CD8-positive, alpha-beta memory T cell (primary cell): ENCODE measurements around the gene CACNG4. TPM values are rescaled to one million over a fixed set of nuclear protein-coding genes. Genes with fewer than 3 reads are reported as not detected.

ENCODE experiments used
- CTCF ChIA-PET: fragments of 350-600 bp; sonication (Branson Sonifier 250); formaldehyde crosslinking; loops from one replicate; lab custom pipeline; 2021; ENCODE audit warnings: antibody characterized with exemption; lab: Charles Lee
- POLR2A ChIA-PET: fragments of 350-600 bp; sonication (Branson Sonifier 250); formaldehyde crosslinking; loops from one replicate; lab custom pipeline; 2021; ENCODE audit warnings: antibody characterized with exemption; lab: Charles Lee
- DNase-seq, 5 donors: peaks; one replicate each; pipeline versions ENCODE4 v3.0.0 to v3.0.0-alpha.2; 2020 to 2022; ENCODE audit warnings: mixed read lengths in 1 of 5
- H3K27ac ChIP-seq: one replicate; pipeline ENCODE4 v1.7.0; 2013; ENCODE audit warnings: low read depth, mild to moderate bottlenecking, low read length, moderate library complexity
- H3K27me3 ChIP-seq: 2 replicates; pipeline ENCODE4 v1.7.0; 2013; ENCODE audit warnings: low read length, mild to moderate bottlenecking; ENCODE audit not compliant: insufficient read depth, poor library complexity, severe bottlenecking
- H3K36me3 ChIP-seq: 2 replicates; pipeline ENCODE4 v1.7.0; 2013; ENCODE audit warnings: mild to moderate bottlenecking, low read length, moderate library complexity; ENCODE audit not compliant: insufficient read depth
- H3K4me1 ChIP-seq: 2 replicates; pipeline ENCODE4 v1.7.0; 2013; ENCODE audit warnings: mild to moderate bottlenecking, low read length, moderate library complexity; ENCODE audit not compliant: insufficient read depth
- H3K4me3 ChIP-seq: 2 replicates; pipeline ENCODE4 v1.7.0; 2013; ENCODE audit warnings: mild to moderate bottlenecking, low read length
- H3K9me3 ChIP-seq: 2 replicates; pipeline ENCODE4 v1.7.0; 2013; ENCODE audit warnings: mild to moderate bottlenecking, low read length
- H3K27ac Mint-ChIP-seq, 8 donors: one replicate each; pipeline ENCODE4 v1.8.0; 2020 to 2021; ENCODE audit warnings: mixed read lengths in 8 of 8, mild to moderate bottlenecking in 6 of 8, inconsistent platforms in 3 of 8, moderate library complexity in 3 of 8
- H3K27me3 Mint-ChIP-seq, 2 donors: one replicate each; pipeline ENCODE4 v1.8.0; 2020 to 2021; ENCODE audit warnings: mixed read lengths in 2 of 2, mild to moderate bottlenecking in 1 of 2, moderate library complexity in 1 of 2
- H3K36me3 Mint-ChIP-seq, 3 donors: one replicate each; pipeline ENCODE4 v1.8.0; 2020 to 2021; ENCODE audit warnings: mixed read lengths in 3 of 3, inconsistent platforms in 1 of 3, mild to moderate bottlenecking in 1 of 3
- H3K4me1 Mint-ChIP-seq, 3 donors: one replicate each; pipeline ENCODE4 v1.8.0; 2020 to 2021; ENCODE audit warnings: mixed read lengths in 3 of 3, inconsistent platforms in 1 of 3, mild to moderate bottlenecking in 1 of 3
- H3K4me3 Mint-ChIP-seq, 7 donors: one replicate each; pipeline ENCODE4 v1.8.0; 2020 to 2021; ENCODE audit warnings: mixed read lengths in 7 of 7, mild to moderate bottlenecking in 6 of 7, moderate library complexity in 4 of 7, inconsistent platforms in 2 of 7
- H3K9me3 Mint-ChIP-seq, 5 donors: one replicate each; pipeline ENCODE4 v1.8.0; 2020 to 2022; ENCODE audit warnings: mixed read lengths in 5 of 5, mild to moderate bottlenecking in 3 of 5, moderate library complexity in 2 of 5, inconsistent platforms in 1 of 5
- polyA plus RNA-seq: library from polyadenylated mRNA; unstranded; fragments of 300-500 nt; fragmentation: Illumina TruSeq; gene quantifications from one replicate; pipeline ENCODE4 v1.2.3, GENCODE V29; 2021
- total RNA-seq, 2 experiments: library from RNA; stranded (reverse); gene quantifications; one replicate each; pipeline ENCODE4 v1.2.3, GENCODE V29; 2021

The CACNG4 gene
- not detected for total RNA-seq
- polyA plus RNA-seq: not detected

DNA sequence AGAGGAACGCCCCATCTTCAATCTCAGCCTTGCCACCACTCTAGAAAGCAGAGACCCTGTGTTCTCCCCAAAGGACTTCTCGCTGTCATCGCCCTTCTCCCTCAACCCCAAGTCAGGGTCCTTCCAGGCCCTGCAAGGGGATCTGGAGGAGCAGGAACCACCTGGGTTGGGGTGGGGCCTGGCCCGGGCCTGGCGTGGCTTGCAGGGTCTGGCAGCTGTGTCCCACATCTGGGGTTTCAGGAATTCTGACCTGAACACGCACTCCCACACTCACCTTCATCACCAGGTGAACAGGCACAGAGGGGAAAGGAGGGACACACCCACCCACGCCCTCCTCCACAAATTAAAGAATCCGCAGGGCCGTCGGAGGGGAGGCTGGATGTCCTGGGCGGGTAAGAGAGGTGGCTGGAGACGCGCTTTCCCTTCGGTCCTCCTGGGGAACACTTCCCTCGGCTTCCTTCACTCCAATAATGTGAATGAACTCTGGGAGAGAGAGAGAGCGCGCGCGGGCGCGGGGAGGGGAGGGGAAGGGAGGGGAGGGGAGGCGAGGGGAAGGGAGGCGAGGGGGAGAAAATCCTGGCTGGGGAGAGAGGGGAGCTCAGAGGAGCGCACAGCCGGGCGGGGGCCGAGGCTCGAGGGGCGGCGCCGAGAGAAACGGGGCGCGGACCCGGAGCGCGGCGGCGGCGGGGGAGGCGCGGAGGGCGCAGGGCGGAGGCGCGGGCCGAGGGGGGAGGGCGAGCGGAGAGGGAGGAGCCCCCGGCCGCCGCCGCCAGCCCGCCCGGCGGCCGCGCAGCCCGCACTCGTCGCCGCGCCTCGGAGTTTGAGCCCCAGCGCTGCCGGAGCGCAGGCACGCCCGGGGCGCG lies at the start of gene CACNG4:
CACNG4 (plus strand) TSS at position 799 of the 863 bp plus-strand sequence. CDS start 205 bp downstream, outside the sequence.
- Histone ChIP-seq H3K4me1 (no peaks in the 10 kb centered on the region), H3K4me3 (no peak within 1 kb of the TSS), H3K36me3 (no peaks in the 10 kb centered on the region), H3K27ac (no peak within 1 kb of the TSS), H3K27me3 (peaks cover 16% of the 10 kb centered on the region), H3K9me3 (no peaks in the 10 kb centered on the region)
- Mint-ChIP-seq H3K36me3 (no peaks in the 10 kb centered on the region), H3K4me1 (peaks cover 7 to 27% (median 9%) of the 10 kb centered on the region in 3 donors), H3K9me3 (peaks cover 0 to 2% (median 0%) of the 10 kb centered on the region in 5 donors), H3K27ac (peak within 1 kb of the TSS in 1 of 8 donors; percentile 54), H3K4me3 (peak within 1 kb of the TSS in 6 of 7 donors; percentile 46 to 83 (median 64)), H3K27me3 (peaks cover 44 to 59% of the 10 kb centered on the region in 2 donors)
- ChIA-PET POLR2A (no interaction called here), CTCF (no interaction called here)
- no peak for DNase-seq

DNA sequence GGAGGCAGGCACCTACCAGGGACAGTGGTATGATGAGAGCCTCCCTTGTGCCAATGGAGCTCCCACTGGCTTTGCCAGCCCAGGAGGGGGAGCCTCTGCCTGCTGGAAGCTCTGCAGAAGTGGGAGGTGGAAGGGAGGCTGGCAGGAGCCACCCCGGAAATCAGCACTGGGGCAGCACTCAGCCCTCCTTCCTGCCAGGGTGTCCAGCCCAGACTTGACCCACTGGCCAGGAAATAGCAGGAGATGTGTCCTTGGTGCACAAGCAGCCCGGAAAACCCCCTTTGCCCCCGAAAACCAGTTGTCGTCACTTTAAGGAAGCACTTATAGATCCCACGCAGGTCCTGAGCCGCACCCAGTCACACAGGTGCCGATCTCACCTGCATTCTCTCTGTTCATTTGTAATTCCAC lies 49.3 kb upstream of the CACNG4 start:
- Mint-ChIP-seq H3K27me3 (peaks cover 20 to 48% of the 10 kb centered on the region in 2 donors), H3K27ac (no peak overlapping the region), H3K9me3 (peaks cover 0 to 3% (median 0%) of the 10 kb centered on the region in 5 donors), H3K4me3 (no peak overlapping the region), H3K4me1 (no peaks in the 10 kb centered on the region), H3K36me3 (peaks cover 0 to 4% (median 0%) of the 10 kb centered on the region in 3 donors)
- no peak overlapping the region for H3K27ac ChIP-seq
- ChIA-PET CTCF (no interaction called here), POLR2A (no interaction called here)
- H3K4me1 ChIP-seq: no peaks in the 10 kb centered on the region
- no peaks in the 10 kb centered on the region for H3K36me3 ChIP-seq
- no peaks in the 10 kb centered on the region for H3K9me3 ChIP-seq
- H3K27me3 ChIP-seq: no peaks in the 10 kb centered on the region
- no peak for DNase-seq
- no peak overlapping the region for H3K4me3 ChIP-seq

DNA sequence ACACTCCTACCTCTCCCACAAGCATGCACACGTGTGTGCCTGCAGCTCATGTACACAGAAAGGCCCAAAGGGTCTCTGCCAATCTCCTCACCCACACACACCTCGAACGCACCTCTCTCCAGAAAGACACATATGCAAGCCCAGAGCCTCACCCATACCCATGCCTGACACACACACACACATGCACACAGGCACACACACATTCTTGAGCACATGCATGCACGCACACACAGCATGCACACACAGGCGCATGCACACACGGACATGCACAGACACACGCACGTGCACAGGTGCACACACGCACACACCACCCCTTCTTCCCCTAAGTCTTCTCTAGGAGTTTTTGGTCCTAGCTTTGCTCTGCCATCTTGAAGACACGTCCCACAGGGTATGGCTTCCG lies 48.7 kb upstream of the CACNG4 start:
- Histone ChIP-seq H3K27me3 (no peaks in the 10 kb centered on the region), H3K4me1 (no peaks in the 10 kb centered on the region), H3K9me3 (no peaks in the 10 kb centered on the region), H3K36me3 (no peaks in the 10 kb centered on the region), H3K27ac (no peak overlapping the region), H3K4me3 (no peak overlapping the region)
- Mint-ChIP-seq H3K36me3 (peaks cover 0 to 4% (median 0%) of the 10 kb centered on the region in 3 donors), H3K27ac (peak overlapping the region in 2 of 8 donors; percentile 17 to 36), H3K4me3 (no peak overlapping the region), H3K27me3 (peaks cover 20 to 54% of the 10 kb centered on the region in 2 donors), H3K9me3 (peaks cover 0 to 3% (median 0%) of the 10 kb centered on the region in 5 donors), H3K4me1 (no peaks in the 10 kb centered on the region)
- ChIA-PET CTCF (no interaction called here), POLR2A (no interaction called here)
- DNase-seq: no peak

DNA sequence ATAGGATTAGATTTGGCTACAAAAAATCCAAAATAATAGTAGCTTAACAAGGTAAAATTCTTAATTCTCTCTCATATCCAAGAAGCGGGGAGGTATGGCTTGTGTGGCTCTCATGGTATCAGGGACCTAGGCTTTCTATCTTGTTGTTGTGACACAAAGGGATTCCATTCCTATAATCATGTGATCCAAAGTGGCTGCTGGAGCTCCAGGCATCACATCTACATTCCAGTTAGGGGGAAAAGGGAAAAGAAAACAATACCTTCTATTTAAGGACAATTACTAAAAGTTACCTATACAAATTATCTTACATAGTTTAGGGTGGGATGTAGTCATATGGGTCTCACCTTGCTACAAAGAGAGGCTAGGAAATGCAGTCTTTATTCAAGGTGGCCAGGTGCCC lies 47.6 kb upstream of the CACNG4 start:
- no peak for DNase-seq
- POLR2A ChIA-PET: no interaction called here
- H3K9me3 Mint-ChIP-seq: peaks cover 0 to 7% (median 3%) of the 10 kb centered on the region in 5 donors
- no peaks in the 10 kb centered on the region for H3K4me1 ChIP-seq
- no peaks in the 10 kb centered on the region for H3K27me3 ChIP-seq
- peaks cover 0 to 3% (median 0%) of the 10 kb centered on the region in 3 donors for H3K36me3 Mint-ChIP-seq
- H3K36me3 ChIP-seq: no peaks in the 10 kb centered on the region
- H3K9me3 ChIP-seq: no peaks in the 10 kb centered on the region
- CTCF ChIA-PET: interaction anchor here (0.8 kb wide), 1 partner anchor 11 kb away, joined by 3 read pairs; no protein-coding TSS in a partner anchor
- no peak overlapping the region for H3K4me3 Mint-ChIP-seq
- H3K27me3 Mint-ChIP-seq: peaks cover 21 to 54% of the 10 kb centered on the region in 2 donors
- no peak overlapping the region for H3K27ac ChIP-seq
- no peaks in the 10 kb centered on the region for H3K4me1 Mint-ChIP-seq
- no peak overlapping the region for H3K4me3 ChIP-seq
- no peak overlapping the region for H3K27ac Mint-ChIP-seq

DNA sequence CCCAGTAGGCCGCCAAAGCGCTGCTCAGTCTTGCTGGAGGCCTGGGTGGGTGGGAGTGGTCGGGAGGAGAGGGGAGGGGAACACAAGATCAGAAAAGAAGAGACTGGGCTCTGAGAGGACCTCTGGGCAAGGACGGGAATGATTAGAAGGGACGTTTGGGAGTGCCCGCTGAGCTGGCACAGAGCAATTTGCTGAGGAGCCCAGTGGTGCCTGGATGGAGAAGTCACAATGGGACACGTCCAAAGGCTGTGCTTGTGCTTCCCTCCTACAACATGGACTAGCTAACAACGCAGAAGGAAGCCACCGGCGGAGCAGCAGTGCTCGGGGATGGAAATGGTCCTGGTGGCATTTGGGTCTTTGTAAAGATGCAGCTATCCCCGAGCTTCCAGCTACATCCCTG lies 45.6 kb upstream of the CACNG4 start:
- no peak overlapping the region for H3K27ac Mint-ChIP-seq
- H3K27me3 Mint-ChIP-seq: peaks cover 21 to 51% of the 10 kb centered on the region in 2 donors
- peaks cover 0 to 13% (median 3%) of the 10 kb centered on the region in 5 donors for H3K9me3 Mint-ChIP-seq
- H3K4me1 Mint-ChIP-seq: no peaks in the 10 kb centered on the region
- H3K36me3 Mint-ChIP-seq: no peaks in the 10 kb centered on the region
- POLR2A ChIA-PET: no interaction called here
- Histone ChIP-seq H3K4me1 (no peaks in the 10 kb centered on the region), H3K9me3 (no peaks in the 10 kb centered on the region), H3K4me3 (no peak overlapping the region), H3K36me3 (no peaks in the 10 kb centered on the region), H3K27ac (no peak overlapping the region), H3K27me3 (no peaks in the 10 kb centered on the region)
- H3K4me3 Mint-ChIP-seq: no peak overlapping the region
- no peak for DNase-seq
- CTCF ChIA-PET: no interaction called here

DNA sequence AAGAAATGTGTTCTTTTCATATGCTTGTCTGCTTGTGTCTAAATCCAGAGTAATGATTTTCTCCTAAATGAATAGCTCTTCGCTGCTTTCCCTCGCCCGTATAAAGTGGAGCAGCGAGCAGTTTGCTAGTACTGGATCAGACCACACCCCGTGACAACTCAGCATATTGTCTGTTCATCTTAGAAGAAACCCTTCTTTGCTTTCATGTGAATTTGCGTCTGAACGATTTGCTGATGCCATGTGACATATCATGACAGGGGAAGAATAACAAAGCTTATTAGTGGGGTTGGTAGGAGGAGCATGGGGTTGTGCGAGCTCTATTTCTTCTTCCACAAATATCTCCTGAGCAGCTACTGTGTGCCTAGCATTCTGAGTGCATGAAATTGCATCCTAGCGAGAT lies 44.1 kb upstream of the CACNG4 start:
- ChIA-PET CTCF (no interaction called here), POLR2A (no interaction called here)
- no peaks in the 10 kb centered on the region for H3K27me3 ChIP-seq
- Mint-ChIP-seq H3K27me3 (peaks cover 12 to 44% of the 10 kb centered on the region in 2 donors), H3K4me3 (no peak overlapping the region), H3K27ac (peak overlapping the region in 2 of 8 donors; percentile 9 to 32), H3K36me3 (no peaks in the 10 kb centered on the region), H3K4me1 (no peaks in the 10 kb centered on the region), H3K9me3 (peaks cover 0 to 13% (median 3%) of the 10 kb centered on the region in 5 donors)
- DNase-seq: no peak
- H3K27ac ChIP-seq: no peak overlapping the region
- H3K9me3 ChIP-seq: no peaks in the 10 kb centered on the region
- H3K4me1 ChIP-seq: no peaks in the 10 kb centered on the region
- no peaks in the 10 kb centered on the region for H3K36me3 ChIP-seq
- H3K4me3 ChIP-seq: no peak overlapping the region

DNA sequence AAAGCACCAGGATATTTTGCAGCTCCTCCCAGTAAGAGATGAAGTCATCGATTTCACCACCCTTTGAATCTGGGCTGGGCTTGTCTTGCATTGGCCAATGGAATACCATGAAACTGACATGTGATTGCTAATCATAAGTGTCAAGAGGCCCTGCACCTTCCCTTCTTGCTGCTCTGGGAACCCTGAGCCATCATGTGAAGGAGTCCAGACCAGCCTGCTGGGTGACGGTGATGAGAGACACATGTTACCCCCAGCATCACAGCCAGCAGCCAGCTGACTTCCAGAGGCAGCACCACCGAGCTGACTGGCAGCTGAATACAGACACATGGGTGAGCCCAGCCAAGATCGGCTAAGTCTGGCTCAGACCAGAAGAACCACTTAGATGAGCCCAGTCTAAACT lies 43.6 kb upstream of the CACNG4 start:
- no peaks in the 10 kb centered on the region for H3K9me3 ChIP-seq
- no peak overlapping the region for H3K27ac ChIP-seq
- Mint-ChIP-seq H3K27ac (no peak overlapping the region), H3K27me3 (peaks cover 8 to 43% of the 10 kb centered on the region in 2 donors), H3K36me3 (no peaks in the 10 kb centered on the region), H3K4me3 (no peak overlapping the region), H3K4me1 (no peaks in the 10 kb centered on the region), H3K9me3 (peaks cover 0 to 13% (median 3%) of the 10 kb centered on the region in 5 donors)
- no peaks in the 10 kb centered on the region for H3K27me3 ChIP-seq
- CTCF ChIA-PET: no interaction called here
- no peaks in the 10 kb centered on the region for H3K36me3 ChIP-seq
- H3K4me1 ChIP-seq: no peaks in the 10 kb centered on the region
- no peak overlapping the region for H3K4me3 ChIP-seq
- POLR2A ChIA-PET: no interaction called here
- DNase-seq: no peak

DNA sequence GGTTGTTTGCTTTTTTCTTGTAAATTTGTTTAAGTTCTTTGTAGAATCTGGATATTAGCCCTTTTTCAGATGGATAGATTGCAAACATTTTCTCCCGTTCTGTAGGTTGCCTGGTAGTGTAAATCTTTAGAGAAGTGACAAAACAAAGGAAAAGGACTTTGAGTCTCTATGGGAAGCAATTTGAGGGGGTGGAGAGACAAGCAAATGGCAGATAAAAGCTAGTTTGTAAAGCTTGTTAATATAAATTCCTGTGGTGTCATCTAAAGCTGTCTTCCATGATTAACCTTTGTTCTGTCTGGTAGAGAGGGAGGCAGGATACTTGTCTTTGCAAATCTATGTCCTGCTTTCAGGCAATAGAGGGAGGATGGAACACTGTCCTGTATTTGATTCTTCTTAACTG lies 40.6 kb upstream of the CACNG4 start:
- H3K9me3 ChIP-seq: no peaks in the 10 kb centered on the region
- peaks cover 13 to 53% of the 10 kb centered on the region in 2 donors for H3K27me3 Mint-ChIP-seq
- peaks cover 0 to 9% (median 3%) of the 10 kb centered on the region in 5 donors for H3K9me3 Mint-ChIP-seq
- H3K4me3 ChIP-seq: no peak overlapping the region
- H3K27ac Mint-ChIP-seq: no peak overlapping the region
- H3K4me1 ChIP-seq: no peaks in the 10 kb centered on the region
- H3K36me3 ChIP-seq: no peaks in the 10 kb centered on the region
- no peak overlapping the region for H3K27ac ChIP-seq
- no peak for DNase-seq
- no peaks in the 10 kb centered on the region for H3K4me1 Mint-ChIP-seq
- H3K36me3 Mint-ChIP-seq: no peaks in the 10 kb centered on the region
- CTCF ChIA-PET: no interaction called here
- no peak overlapping the region for H3K4me3 Mint-ChIP-seq
- POLR2A ChIA-PET: no interaction called here
- no peaks in the 10 kb centered on the region for H3K27me3 ChIP-seq
